IMR-90 (cell line): ENCODE data around the gene ASF1B. TPM values are rescaled to one million over a fixed set of nuclear protein-coding genes. Genes with fewer than 3 reads are reported as not detected.

ENCODE experiments used
- ATAC-seq: fragments of 200-7000 bp; cut with Tn5 transposase; 2 replicates; pipeline ENCODE4 v1.9.1; 2020; ENCODE audit warnings: low read depth, mild to moderate bottlenecking, moderate library complexity
- BruUV-seq: library from RNA; stranded (reverse); fragments of 400-500 nt; replicated peaks from 2 replicates; lab custom pipeline; 2021; lab: Mats Ljungman, UMichigan
- CTCF ChIA-PET: fragments of 300-600 bp; formaldehyde crosslinking; extraction: SDS; loops from one replicate; lab custom pipeline; 2021; ENCODE audit warnings: antibody characterized with exemption; lab: Yijun Ruan, JAX
- POLR2A ChIA-PET: fragments of 300-600 bp; sonication (Branson Sonifier 250); formaldehyde crosslinking; loops from one replicate; lab custom pipeline; 2022; ENCODE audit warnings: antibody characterized with exemption; ENCODE audit not compliant: unreplicated experiment; lab: Charles Lee
- DNase-seq: peaks from one replicate; pipeline ENCODE4 v3.0.0; 2013
- H2AFZ ChIP-seq: replicated peaks from 2 replicates; pipeline ENCODE3; 2013; ENCODE audit warnings: low read length, mild to moderate bottlenecking; ENCODE audit not compliant: poor library complexity
- H2AK5ac ChIP-seq: 2 replicates; pipeline ENCODE4 v1.6.1; 2013; ENCODE audit warnings: low read depth, low read length, inconsistent platforms
- H2AK9ac ChIP-seq: replicated peaks from 2 replicates; pipeline ENCODE3; 2013; ENCODE audit warnings: mild to moderate bottlenecking, low read depth, low read length, moderate library complexity; ENCODE audit not compliant: poor library complexity
- H2BK120ac ChIP-seq: 2 replicates; pipeline ENCODE4 v1.6.1; 2013; ENCODE audit warnings: low read depth, low read length, inconsistent platforms
- H2BK15ac ChIP-seq: 3 replicates; pipeline ENCODE4 v1.6.1; 2013; ENCODE audit warnings: low read depth, low read length, inconsistent platforms
- H2BK20ac ChIP-seq: 2 replicates; pipeline ENCODE4 v1.6.1; 2013; ENCODE audit warnings: low read depth, mild to moderate bottlenecking, inconsistent platforms, low read length, moderate library complexity
- H2BK5ac ChIP-seq: 2 replicates; pipeline ENCODE4 v1.6.1; 2013; ENCODE audit warnings: mild to moderate bottlenecking, low read depth, low read length, inconsistent platforms; ENCODE audit not compliant: poor library complexity, severe bottlenecking
- H3K14ac ChIP-seq: replicated peaks from 2 replicates; pipeline ENCODE4 v1.6.1; 2013; ENCODE audit warnings: low read depth, low read length, inconsistent platforms
- H3K18ac ChIP-seq: 2 replicates; pipeline ENCODE4 v1.6.1; 2013; ENCODE audit warnings: low read depth, low read length, control low read depth
- H3K23ac ChIP-seq: 2 replicates; pipeline ENCODE4 v1.6.1; 2013; ENCODE audit warnings: low read depth, low read length, inconsistent platforms
- H3K27ac ChIP-seq: 2 replicates; pipeline ENCODE4 v1.5.1; 2013; ENCODE audit warnings: mild to moderate bottlenecking, control low read depth, low read length; ENCODE audit not compliant: insufficient read depth
- H3K27me3 ChIP-seq: 2 replicates; pipeline ENCODE4 v1.6.1; 2013; ENCODE audit warnings: low read length; ENCODE audit not compliant: control insufficient read depth, insufficient read depth
- H3K36me3 ChIP-seq: 2 replicates; pipeline ENCODE4 v1.6.1; 2013; ENCODE audit warnings: low read length, mixed read lengths; ENCODE audit not compliant: control insufficient read depth, insufficient read depth
- H3K4ac ChIP-seq: 2 replicates; pipeline ENCODE4 v1.6.1; 2013; ENCODE audit warnings: low read depth, low read length, inconsistent platforms
- H3K4me1 ChIP-seq: 2 replicates; pipeline ENCODE4 v1.6.1; 2013; ENCODE audit warnings: low read length, mixed read lengths; ENCODE audit not compliant: control insufficient read depth, insufficient read depth
- H3K4me2 ChIP-seq: 2 replicates; pipeline ENCODE4 v1.6.1; 2013; ENCODE audit warnings: low read depth, mild to moderate bottlenecking, control low read depth, low read length, moderate library complexity
- H3K4me3 ChIP-seq: 2 replicates; pipeline ENCODE4 v1.5.1; 2013; ENCODE audit warnings: low read depth, mild to moderate bottlenecking, control low read depth, low read length, moderate library complexity; ENCODE audit not compliant: insufficient read depth
- H3K56ac ChIP-seq: 2 replicates; pipeline ENCODE4 v1.6.1; 2013; ENCODE audit warnings: low read length, inconsistent platforms; ENCODE audit not compliant: insufficient read depth; ENCODE audit errors: extremely low read depth
- H3K79me1 ChIP-seq, 2 experiments: 2 replicates each; pipeline ENCODE4 v1.6.1; 2013; ENCODE audit warnings: low read length in 2 of 2, inconsistent platforms in 1 of 2, low read depth in 1 of 2
- H3K9ac ChIP-seq: 2 replicates; pipeline ENCODE4 v1.6.1; 2013; ENCODE audit warnings: low read depth, low read length, control low read depth
- H3K9me1 ChIP-seq: 2 replicates; pipeline ENCODE4 v1.6.1; 2013; ENCODE audit warnings: low read length, inconsistent platforms; ENCODE audit not compliant: insufficient read depth
- H3K9me3 ChIP-seq: 2 replicates; pipeline ENCODE4 v1.6.1; 2013; ENCODE audit warnings: low read length; ENCODE audit not compliant: control insufficient read depth, insufficient read depth
- H4K20me1 ChIP-seq: 2 replicates; pipeline ENCODE4 v1.6.1; 2013; ENCODE audit warnings: low read length, inconsistent platforms; ENCODE audit not compliant: insufficient read depth
- H4K5ac ChIP-seq: 2 replicates; pipeline ENCODE4 v1.6.1; 2013; ENCODE audit warnings: mild to moderate bottlenecking, low read depth, low read length, control low read depth
- H4K8ac ChIP-seq, 2 experiments: 2 replicates each; pipeline ENCODE4 v1.6.1; 2013; ENCODE audit warnings: low read depth in 2 of 2, low read length in 2 of 2, control low read depth in 1 of 2, inconsistent platforms in 1 of 2
- H4K91ac ChIP-seq: 2 replicates; pipeline ENCODE4 v1.6.1; 2013; ENCODE audit warnings: low read depth, low read length, inconsistent platforms; ENCODE audit not compliant: insufficient read depth
- BHLHE40 ChIP-seq: fragments of 150-350 bp; IDR thresholded peaks from 2 replicates; pipeline ENCODE4 v1.6.1; 2016; ENCODE audit warnings: mild to moderate bottlenecking, low read depth, low read length
- CEBPB ChIP-seq: IDR thresholded peaks from 2 replicates; pipeline ENCODE4 v1.6.1; 2012; ENCODE audit warnings: low read depth, low read length, improper control_type of control experiment
- CHD1 ChIP-seq: IDR thresholded peaks from 2 replicates; pipeline ENCODE4 v1.6.1; 2012; ENCODE audit warnings: low read depth, low read length, improper control_type of control experiment
- MAFK ChIP-seq: IDR thresholded peaks from 2 replicates; pipeline ENCODE4 v1.6.1; 2012; ENCODE audit warnings: low read depth, low read length, improper control_type of control experiment
- MAZ ChIP-seq: IDR thresholded peaks from 2 replicates; pipeline ENCODE4 v1.6.1; 2012; ENCODE audit warnings: low read depth, mild to moderate bottlenecking, low read length, improper control_type of control experiment, moderate library complexity, borderline replicate concordance
- POLR2A ChIP-seq: IDR thresholded peaks from 2 replicates; pipeline ENCODE4 v1.6.1; 2012; ENCODE audit warnings: mild to moderate bottlenecking, low read depth, low read length
- RAD21 ChIP-seq: IDR thresholded peaks from 2 replicates; pipeline ENCODE4 v1.6.1; 2012; ENCODE audit warnings: low read length, improper control_type of control experiment
- RCOR1 ChIP-seq: IDR thresholded peaks from 2 replicates; pipeline ENCODE4 v1.6.1; 2012; ENCODE audit warnings: mild to moderate bottlenecking, low read length, improper control_type of control experiment; ENCODE audit not compliant: insufficient replicate concordance
- RFX5 ChIP-seq: IDR thresholded peaks from 2 replicates; pipeline ENCODE4 v1.8.0; 2012; ENCODE audit warnings: low read depth, mild to moderate bottlenecking, low read length, moderate library complexity
- SMC3 ChIP-seq: fragments of 150-350 bp; IDR thresholded peaks from 2 replicates; pipeline ENCODE4 v1.6.1; 2016; ENCODE audit warnings: low read depth, mild to moderate bottlenecking, antibody characterized with exemption, low read length, moderate library complexity
- WGBS, 2 experiments: methylation state at CpG; one replicate each; pipeline versions ENCODE4 v1.1.5 to v1.1.7; 2013; ENCODE audit warnings: missing lambda C conversion rate in 2 of 2; ENCODE audit not compliant: insufficient read length in 1 of 2; ENCODE audit errors: extremely low coverage in 2 of 2; 5-methylcytosine and 5-hydroxymethylcytosine counted together
- dilution Hi-C: fragments of 300-500 bp; cut with HindIII; formaldehyde crosslinking; loops from one replicate; pipeline ENCODE4 v1.14.3; 2018; ENCODE audit warnings: low sequenced_read_pairs; ENCODE audit not compliant: unreplicated experiment
- in situ Hi-C: fragments of 300-500 bp; cut with MboI; formaldehyde crosslinking; loops from 3 replicates; pipeline ENCODE4 v1.14.3; 2019; ENCODE audit warnings: low sequenced_read_pairs, inconsistent platforms, mixed read lengths
- intact Hi-C: fragments of 100-400 bp; cut with micrococcal nuclease; formaldehyde crosslinking; loops from 2 replicates; pipeline ENCODE4 v1.10.0; 2022
- polyA plus RNA-seq, 3 experiments: library from polyadenylated mRNA; depleted of rRNA; stranded (reverse); fragments of >200 nt; gene quantifications; 2 replicates each; pipeline ENCODE4 v1.2.3, GENCODE V29; 2012; ENCODE audit warnings: low replicate concordance in 1 of 3
- total RNA-seq: library from RNA; depleted of rRNA; stranded (reverse); fragments of >200 nt; gene quantifications from 2 replicates; pipeline ENCODE4 v1.2.3, GENCODE V29; 2012
- TF ChIP-seq, protein P1 (sequence below): fragments of 150-350 bp; IDR thresholded peaks from 2 replicates; pipeline ENCODE4 v1.6.1; 2017; ENCODE audit warnings: mild to moderate bottlenecking, antibody characterized with exemption, low read length, low read depth
- TF ChIP-seq, protein P2 (sequence below): fragments of 150-350 bp; IDR thresholded peaks from 2 replicates; pipeline ENCODE4 v1.6.1; 2016; ENCODE audit warnings: low read depth, mild to moderate bottlenecking, low read length, moderate library complexity, borderline replicate concordance
- TF ChIP-seq, protein P3 (sequence below): conservative IDR thresholded peaks from 2 replicates; pipeline ENCODE4 v1.5.1; 2012; ENCODE audit warnings: mild to moderate bottlenecking, low read depth, low read length, improper control_type of control experiment

Gene ASF1B
- total and polyA plus RNA-seq, 2 of the 4 experiments (the other 2 are of a cell fraction), result 10.4 to 12.1 TPM

DNA sequence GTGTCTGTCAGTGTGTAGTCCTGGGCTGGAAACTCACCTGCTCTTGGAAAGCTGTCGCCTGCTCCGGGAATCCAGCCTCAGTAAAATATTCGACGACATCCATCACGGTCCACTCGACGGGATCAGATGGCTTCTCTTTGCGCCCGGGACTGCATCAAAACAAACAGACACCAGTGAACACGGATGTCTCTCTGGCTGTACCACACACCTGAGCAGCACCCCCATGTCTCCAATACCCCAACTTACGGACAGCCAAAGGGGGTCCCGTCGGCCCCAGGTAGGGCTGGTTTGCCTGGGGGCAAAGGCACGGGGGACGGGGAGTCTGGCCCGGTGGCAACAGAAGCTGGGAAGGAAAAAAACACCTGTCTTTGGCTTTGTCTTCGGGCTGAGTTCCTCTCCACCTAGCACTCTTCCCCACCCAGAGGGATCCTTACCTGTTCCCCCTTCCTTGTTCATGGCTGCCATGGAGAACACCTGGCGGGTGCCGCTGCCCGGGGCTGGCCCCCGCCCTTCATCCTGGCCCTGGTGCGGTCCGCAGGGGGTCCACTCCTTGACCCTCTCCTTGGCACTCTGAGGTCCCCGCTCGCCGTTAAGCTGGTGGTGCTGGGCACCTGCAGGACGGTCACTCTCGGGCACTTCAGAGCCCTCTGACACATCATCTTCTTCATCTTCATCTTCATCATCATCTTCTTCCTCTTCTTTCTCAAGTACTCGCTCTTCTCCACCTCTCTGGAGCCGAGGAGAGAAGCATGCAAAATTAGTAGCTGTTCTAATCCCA lies 47.6 kb downstream of the ASF1B start (continued):
- TF ChIP-seq RCOR1, result no peak

DNA sequence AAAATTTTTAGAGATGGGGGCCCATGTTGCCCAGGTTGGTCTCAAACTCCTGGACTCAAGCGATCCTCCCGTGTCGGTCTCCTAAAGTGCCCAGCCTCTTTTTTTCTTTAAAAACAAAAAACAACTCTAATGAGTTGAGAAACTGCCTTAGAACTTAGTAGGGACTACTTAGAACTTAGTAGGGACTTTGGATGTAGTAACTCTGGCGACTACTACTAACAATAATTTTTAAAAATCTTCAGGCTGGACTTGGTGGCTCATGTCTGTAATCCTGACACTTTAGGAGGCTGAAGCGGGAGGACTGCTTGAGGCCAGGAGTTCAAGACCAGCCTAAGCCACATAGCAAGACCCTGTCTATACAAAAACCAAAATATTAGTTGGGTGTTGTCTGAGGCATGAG lies 50.3 kb downstream of the ASF1B start:
- Histone ChIP-seq H4K8ac (no peak overlapping the region), H3K27me3 (no peaks in the 10 kb centered on the region), H3K14ac (no peak overlapping the region), H3K27ac (no peak overlapping the region), H3K56ac (no peak overlapping the region), H3K4ac (no peak overlapping the region), H4K5ac (no peak overlapping the region), H3K9me3 (no peaks in the 10 kb centered on the region), H2AK5ac (no peak overlapping the region), H3K23ac (no peak overlapping the region), H2AFZ (no peak overlapping the region), H4K91ac (no peak overlapping the region), H2BK120ac (no peak overlapping the region), H2BK5ac (no peak overlapping the region), H2BK20ac (no peak overlapping the region), H3K18ac (no peak overlapping the region), H3K9me1 (0 out of 2 replicates have a peak, but pooled peaks cover 4% of the 10 kb centered on the region), H2AK9ac (no peak overlapping the region), H3K36me3 (peaks cover 12% of the 10 kb centered on the region), H3K9ac (no peak overlapping the region), H3K4me2 (no peak overlapping the region), H3K4me1 (peaks cover 6% of the 10 kb centered on the region), H3K79me1 (peaks cover 6 to 18% of the 10 kb centered on the region in 2 experiments), H4K20me1 (peaks cover 7% of the 10 kb centered on the region), H3K4me3 (no peak overlapping the region), H2BK15ac (no peak overlapping the region)
- intact Hi-C loops (no loop called here), in situ Hi-C loops (loop anchor here (25.0 kb wide), 1 partner anchor 324 kb away; the partner anchor contains the start of genes C19orf53 and MRI1), dilution Hi-C loops (no loop called here)
- CTCF ChIA-PET, result no interaction called here
- BruUV-seq, result no TSS peak
- no peak for ATAC-seq
- WGBS, 2 experiments, result no CpG with 5 or more reads among the region's 5 CpGs
- no peak for DNase-seq
- TF ChIP-seq SMC3 (no peak), POLR2A (no peak), CEBPB (no peak), CHD1 (no peak), BHLHE40 (no peak), MAFK (no peak), RFX5 (no peak), MAZ (no peak), RAD21 (no peak)
- TF ChIP-seq, protein P1, sequence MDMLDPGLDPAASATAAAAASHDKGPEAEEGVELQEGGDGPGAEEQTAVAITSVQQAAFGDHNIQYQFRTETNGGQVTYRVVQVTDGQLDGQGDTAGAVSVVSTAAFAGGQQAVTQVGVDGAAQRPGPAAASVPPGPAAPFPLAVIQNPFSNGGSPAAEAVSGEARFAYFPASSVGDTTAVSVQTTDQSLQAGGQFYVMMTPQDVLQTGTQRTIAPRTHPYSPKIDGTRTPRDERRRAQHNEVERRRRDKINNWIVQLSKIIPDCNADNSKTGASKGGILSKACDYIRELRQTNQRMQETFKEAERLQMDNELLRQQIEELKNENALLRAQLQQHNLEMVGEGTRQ, result no peak
- TF ChIP-seq, protein P2, sequence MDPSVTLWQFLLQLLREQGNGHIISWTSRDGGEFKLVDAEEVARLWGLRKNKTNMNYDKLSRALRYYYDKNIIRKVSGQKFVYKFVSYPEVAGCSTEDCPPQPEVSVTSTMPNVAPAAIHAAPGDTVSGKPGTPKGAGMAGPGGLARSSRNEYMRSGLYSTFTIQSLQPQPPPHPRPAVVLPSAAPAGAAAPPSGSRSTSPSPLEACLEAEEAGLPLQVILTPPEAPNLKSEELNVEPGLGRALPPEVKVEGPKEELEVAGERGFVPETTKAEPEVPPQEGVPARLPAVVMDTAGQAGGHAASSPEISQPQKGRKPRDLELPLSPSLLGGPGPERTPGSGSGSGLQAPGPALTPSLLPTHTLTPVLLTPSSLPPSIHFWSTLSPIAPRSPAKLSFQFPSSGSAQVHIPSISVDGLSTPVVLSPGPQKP, result no peak
- TF ChIP-seq, protein P3, sequence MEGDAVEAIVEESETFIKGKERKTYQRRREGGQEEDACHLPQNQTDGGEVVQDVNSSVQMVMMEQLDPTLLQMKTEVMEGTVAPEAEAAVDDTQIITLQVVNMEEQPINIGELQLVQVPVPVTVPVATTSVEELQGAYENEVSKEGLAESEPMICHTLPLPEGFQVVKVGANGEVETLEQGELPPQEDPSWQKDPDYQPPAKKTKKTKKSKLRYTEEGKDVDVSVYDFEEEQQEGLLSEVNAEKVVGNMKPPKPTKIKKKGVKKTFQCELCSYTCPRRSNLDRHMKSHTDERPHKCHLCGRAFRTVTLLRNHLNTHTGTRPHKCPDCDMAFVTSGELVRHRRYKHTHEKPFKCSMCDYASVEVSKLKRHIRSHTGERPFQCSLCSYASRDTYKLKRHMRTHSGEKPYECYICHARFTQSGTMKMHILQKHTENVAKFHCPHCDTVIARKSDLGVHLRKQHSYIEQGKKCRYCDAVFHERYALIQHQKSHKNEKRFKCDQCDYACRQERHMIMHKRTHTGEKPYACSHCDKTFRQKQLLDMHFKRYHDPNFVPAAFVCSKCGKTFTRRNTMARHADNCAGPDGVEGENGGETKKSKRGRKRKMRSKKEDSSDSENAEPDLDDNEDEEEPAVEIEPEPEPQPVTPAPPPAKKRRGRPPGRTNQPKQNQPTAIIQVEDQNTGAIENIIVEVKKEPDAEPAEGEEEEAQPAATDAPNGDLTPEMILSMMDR, result no peak
- POLR2A ChIA-PET, result no interaction called here
